OCI-LY7 (cell line): ENCODE results near the gene GALNTL6. TPM values are rescaled to one million over a fixed set of nuclear protein-coding genes. Genes with fewer than 3 reads are reported as not detected.

ENCODE experiments used
- BruUV-seq: library from RNA; stranded (reverse); fragments of 400-500 nt; replicated peaks from 2 replicates; lab custom pipeline; 2021; lab: Mats Ljungman, UMichigan
- CTCF ChIA-PET: fragments of 300-600 bp; sonication (Branson Sonifier 250); formaldehyde crosslinking; loops from one replicate; lab custom pipeline; 2022; ENCODE audit warnings: antibody characterized with exemption; ENCODE audit not compliant: unreplicated experiment; lab: Charles Lee
- POLR2A ChIA-PET: fragments of 300-600 bp; sonication (Branson Sonifier 250); formaldehyde crosslinking; loops from one replicate; lab custom pipeline; 2022; ENCODE audit warnings: antibody characterized with exemption; lab: Charles Lee
- DNase-seq: peaks from one replicate; pipeline ENCODE4 v3.0.0-alpha.2; 2015; ENCODE audit warnings: low spot score
- H2AFZ ChIP-seq: fragments of 200-600 bp; sonication (generic), shearing (Covaris generic); 2 replicates; pipeline ENCODE4 v1.6.1; 2014; ENCODE audit warnings: mild to moderate bottlenecking, antibody characterized with exemption, low read length, moderate library complexity
- H3K27ac ChIP-seq: fragments of 200-600 bp; sonication (generic); 2 replicates; pipeline ENCODE4 v1.5.1; 2014; ENCODE audit warnings: mixed run types, low read depth, mild to moderate bottlenecking, moderate library complexity, low read length, inconsistent platforms; ENCODE audit not compliant: poor library complexity, severe bottlenecking
- H3K36me3 ChIP-seq: fragments of 200-600 bp; sonication (generic); 2 replicates; pipeline ENCODE4 v1.6.1; 2014; ENCODE audit warnings: mild to moderate bottlenecking, antibody characterized with exemption, low read length, moderate library complexity, mixed read lengths; ENCODE audit not compliant: insufficient read depth
- H3K4me1 ChIP-seq: fragments of 200-600 bp; sonication (generic); 2 replicates; pipeline ENCODE4 v1.5.1; 2014; ENCODE audit warnings: mild to moderate bottlenecking, low read length; ENCODE audit not compliant: insufficient read depth, poor library complexity, severe bottlenecking
- H3K4me2 ChIP-seq: fragments of 200-600 bp; sonication (generic); 2 replicates; pipeline ENCODE4 v1.6.1; 2014; ENCODE audit warnings: mild to moderate bottlenecking, low read length
- H3K4me3 ChIP-seq: fragments of 200-600 bp; sonication (generic); 2 replicates; pipeline ENCODE4 v1.5.1; 2014; ENCODE audit warnings: mild to moderate bottlenecking, low read depth, low read length; ENCODE audit not compliant: poor library complexity, severe bottlenecking
- H3K79me2 ChIP-seq: fragments of 200-600 bp; sonication (generic); 2 replicates; pipeline ENCODE4 v1.6.1; 2016; ENCODE audit warnings: low read depth, mild to moderate bottlenecking, low read length, moderate library complexity, mixed read lengths; ENCODE audit not compliant: insufficient read depth
- H3K9me2 ChIP-seq: fragments of 200-600 bp; sonication (generic); 2 replicates; pipeline ENCODE4 v1.6.1; 2016; ENCODE audit warnings: mild to moderate bottlenecking, low read length, mixed read lengths; ENCODE audit not compliant: insufficient read depth
- H3K9me3 ChIP-seq: fragments of 200-600 bp; sonication (generic); 2 replicates; pipeline ENCODE4 v1.6.1; 2014; ENCODE audit warnings: mild to moderate bottlenecking, mixed run types, low read length, mixed read lengths
- H4K20me1 ChIP-seq: fragments of 200-600 bp; sonication (generic); 2 replicates; pipeline ENCODE4 v1.6.1; 2014; ENCODE audit warnings: mild to moderate bottlenecking, antibody characterized with exemption, low read length, moderate library complexity, mixed read lengths; ENCODE audit not compliant: insufficient read depth
- CTCF ChIP-seq: fragments of 200-600 bp; sonication (generic); conservative IDR thresholded peaks from 2 replicates; pipeline ENCODE4 v1.5.1; 2014; ENCODE audit warnings: mild to moderate bottlenecking, antibody characterized with exemption, low read length, moderate library complexity, mixed read lengths
- EZH2phosphoT487 ChIP-seq: fragments of 200-600 bp; sonication (generic); IDR thresholded peaks from 2 replicates; pipeline ENCODE4 v1.6.1; 2018; ENCODE audit warnings: low read depth, borderline replicate concordance, mild to moderate bottlenecking, mixed run types, antibody characterized with exemption, low read length, moderate library complexity, mixed read lengths
- intact Hi-C: fragments of 100-400 bp; cut with micrococcal nuclease; formaldehyde crosslinking; loops from one replicate; pipeline ENCODE4 v1.10.0; 2022; ENCODE audit not compliant: unreplicated experiment
- total RNA-seq, 2 experiments: library from RNA; depleted of rRNA in 1 of 2; stranded (reverse); fragments of >200 nt in 1 of 2; shearing (Covaris generic) in 1 of 2; gene quantifications; 2 replicates each; pipeline ENCODE4 v1.2.3, GENCODE V29; 2014 to 2022

Gene GALNTL6
- total RNA-seq, 2 experiments from 2014 or later = not detected

- Histone ChIP-seq H3K9me2 (0 out of 2 replicates have a peak, but pooled peaks cover 4% of the 10 kb centered on the region), H3K4me3 (no peak overlapping the region), H3K4me2 (no peak overlapping the region), H3K27ac (no peak overlapping the region), H3K9me3 (no peaks in the 10 kb centered on the region), H3K36me3 (no peaks in the 10 kb centered on the region), H2AFZ (no peak overlapping the region), H3K4me1 (no peaks in the 10 kb centered on the region), H3K79me2 (no peaks in the 10 kb centered on the region), H4K20me1 (no peaks in the 10 kb centered on the region)
- POLR2A ChIA-PET = no interaction called here
- intact Hi-C loops = no loop called here
- no peak for DNase-seq
- CTCF ChIA-PET = no interaction called here
- TF ChIP-seq EZH2phosphoT487 (no peak), CTCF (no peak)
- no TSS peak for BruUV-seq
Measured at GRCh38 chr4:172998527-172999469, 1185.6 kb downstream of the GALNTL6 start.

GRCh38 chr4:173001571-173001970 is 1188.4 kb downstream of the GALNTL6 start:
- BruUV-seq = no TSS peak
- no peak for TF ChIP-seq EZH2phosphoT487
- no peak for TF ChIP-seq CTCF
- Histone ChIP-seq H3K79me2 (no peaks in the 10 kb centered on the region), H3K27ac (no peak overlapping the region), H3K9me3 (no peaks in the 10 kb centered on the region), H2AFZ (no peak overlapping the region), H3K4me2 (no peak overlapping the region), H3K4me3 (no peak overlapping the region), H3K36me3 (no peaks in the 10 kb centered on the region), H3K4me1 (no peaks in the 10 kb centered on the region), H4K20me1 (no peaks in the 10 kb centered on the region), H3K9me2 (0 out of 2 replicates have a peak, but pooled peaks cover 4% of the 10 kb centered on the region)
- intact Hi-C loops = no loop called here
- CTCF ChIA-PET = no interaction called here
- POLR2A ChIA-PET = no interaction called here
- DNase-seq = no peak
